DOHH2 (cell line): ENCODE measurements around the gene PGPEP1.
"Not testable (repeated sequence)": the region's sequence is repeated elsewhere in the genome, so short reads cannot be mapped to it uniquely, and the experiment has no call there.

Source experiments
- H3F3A ChIP-seq: fragments of 200-600 bp; sonication (generic), shearing (Covaris generic); 2 replicates; pipeline ENCODE4 v1.6.0; 2016; ENCODE audit warnings: antibody characterized with exemption, mild to moderate bottlenecking; ENCODE audit not compliant: control insufficient read depth, insufficient read depth
- H3K27ac ChIP-seq: fragments of 200-600 bp; sonication (generic); 2 replicates; pipeline ENCODE4 v1.5.1; 2014; ENCODE audit warnings: low read depth, mild to moderate bottlenecking, low read length, moderate library complexity
- H3K27me3 ChIP-seq: fragments of 200-600 bp; sonication (generic); 2 replicates; pipeline ENCODE4 v1.6.1; 2014; ENCODE audit warnings: mild to moderate bottlenecking, low read length, mixed read lengths; ENCODE audit not compliant: control insufficient read depth
- H3K36me3 ChIP-seq: fragments of 200-600 bp; sonication (generic); 2 replicates; pipeline ENCODE4 v1.6.1; 2014; ENCODE audit warnings: mild to moderate bottlenecking, low read length, moderate library complexity, mixed read lengths; ENCODE audit not compliant: control insufficient read depth
- H3K4me1 ChIP-seq: fragments of 200-600 bp; sonication (generic); 2 replicates; pipeline ENCODE4 v1.6.1; 2014; ENCODE audit warnings: mild to moderate bottlenecking, low read length, mixed read lengths; ENCODE audit not compliant: control insufficient read depth
- H3K4me2 ChIP-seq: fragments of 200-600 bp; sonication (generic); 2 replicates; pipeline ENCODE4 v1.6.0; 2014; ENCODE audit warnings: mild to moderate bottlenecking, low read length, moderate library complexity
- H3K4me3 ChIP-seq: fragments of 200-600 bp; sonication (generic); 2 replicates; pipeline ENCODE4 v1.5.1; 2014; ENCODE audit warnings: mild to moderate bottlenecking, low read length, mixed read lengths
- H3K79me2 ChIP-seq: fragments of 200-600 bp; sonication (generic); 2 replicates; pipeline ENCODE4 v1.6.1; 2014; ENCODE audit warnings: mild to moderate bottlenecking, low read length, mixed read lengths; ENCODE audit not compliant: control insufficient read depth
- H3K9me2 ChIP-seq: fragments of 200-600 bp; sonication (generic); replicated peaks from 2 replicates; pipeline ENCODE4 v1.6.1; 2014; ENCODE audit warnings: mild to moderate bottlenecking, low read length, mixed read lengths; ENCODE audit not compliant: control insufficient read depth
- H3K9me3 ChIP-seq: fragments of 200-600 bp; sonication (generic); 2 replicates; pipeline ENCODE4 v1.6.1; 2014; ENCODE audit warnings: antibody characterized with exemption, low read length, mixed read lengths; ENCODE audit not compliant: control insufficient read depth, insufficient read depth
- H4K20me1 ChIP-seq: fragments of 200-600 bp; sonication (generic); 2 replicates; pipeline ENCODE4 v1.6.0; 2014; ENCODE audit warnings: low read depth, mild to moderate bottlenecking, antibody characterized with exemption, low read length, moderate library complexity; ENCODE audit not compliant: control insufficient read depth, insufficient read depth
- EZH2phosphoT487 ChIP-seq: fragments of 200-600 bp; sonication (generic); IDR thresholded peaks from 2 replicates; pipeline ENCODE4 v1.6.1; 2017; ENCODE audit warnings: borderline replicate concordance, mild to moderate bottlenecking, antibody characterized with exemption, low read length, moderate library complexity, mixed read lengths
- TF ChIP-seq, protein P1 (sequence below): fragments of 200-600 bp; sonication (generic); IDR thresholded peaks from one replicate; pipeline ENCODE4 v1.5.1; 2014; ENCODE audit warnings: antibody characterized with exemption, mild to moderate bottlenecking, low read depth, low read length; ENCODE audit not compliant: poor library complexity, severe bottlenecking

Gene PGPEP1

GRCh38 chr19:18346091-18346490 lies 5.7 kb downstream of the PGPEP1 start:
- no peak overlapping the region for H3K27ac ChIP-seq
- H3K9me3 ChIP-seq = no peaks in the 10 kb centered on the region
- H3K9me2 ChIP-seq = no peaks in the 10 kb centered on the region
- H3F3A ChIP-seq = peaks cover 5% of the 10 kb centered on the region
- no peak for TF ChIP-seq EZH2phosphoT487
- TF ChIP-seq, protein P1, sequence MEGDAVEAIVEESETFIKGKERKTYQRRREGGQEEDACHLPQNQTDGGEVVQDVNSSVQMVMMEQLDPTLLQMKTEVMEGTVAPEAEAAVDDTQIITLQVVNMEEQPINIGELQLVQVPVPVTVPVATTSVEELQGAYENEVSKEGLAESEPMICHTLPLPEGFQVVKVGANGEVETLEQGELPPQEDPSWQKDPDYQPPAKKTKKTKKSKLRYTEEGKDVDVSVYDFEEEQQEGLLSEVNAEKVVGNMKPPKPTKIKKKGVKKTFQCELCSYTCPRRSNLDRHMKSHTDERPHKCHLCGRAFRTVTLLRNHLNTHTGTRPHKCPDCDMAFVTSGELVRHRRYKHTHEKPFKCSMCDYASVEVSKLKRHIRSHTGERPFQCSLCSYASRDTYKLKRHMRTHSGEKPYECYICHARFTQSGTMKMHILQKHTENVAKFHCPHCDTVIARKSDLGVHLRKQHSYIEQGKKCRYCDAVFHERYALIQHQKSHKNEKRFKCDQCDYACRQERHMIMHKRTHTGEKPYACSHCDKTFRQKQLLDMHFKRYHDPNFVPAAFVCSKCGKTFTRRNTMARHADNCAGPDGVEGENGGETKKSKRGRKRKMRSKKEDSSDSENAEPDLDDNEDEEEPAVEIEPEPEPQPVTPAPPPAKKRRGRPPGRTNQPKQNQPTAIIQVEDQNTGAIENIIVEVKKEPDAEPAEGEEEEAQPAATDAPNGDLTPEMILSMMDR = no peak
- H3K4me2 ChIP-seq = no peak overlapping the region
- no peaks in the 10 kb centered on the region for H3K79me2 ChIP-seq
- H3K4me3 ChIP-seq = no peak overlapping the region
- peaks cover 8% of the 10 kb centered on the region for H3K4me1 ChIP-seq
- no peaks in the 10 kb centered on the region for H3K36me3 ChIP-seq
- no peaks in the 10 kb centered on the region for H4K20me1 ChIP-seq
- H3K27me3 ChIP-seq = no peaks in the 10 kb centered on the region

DNA sequence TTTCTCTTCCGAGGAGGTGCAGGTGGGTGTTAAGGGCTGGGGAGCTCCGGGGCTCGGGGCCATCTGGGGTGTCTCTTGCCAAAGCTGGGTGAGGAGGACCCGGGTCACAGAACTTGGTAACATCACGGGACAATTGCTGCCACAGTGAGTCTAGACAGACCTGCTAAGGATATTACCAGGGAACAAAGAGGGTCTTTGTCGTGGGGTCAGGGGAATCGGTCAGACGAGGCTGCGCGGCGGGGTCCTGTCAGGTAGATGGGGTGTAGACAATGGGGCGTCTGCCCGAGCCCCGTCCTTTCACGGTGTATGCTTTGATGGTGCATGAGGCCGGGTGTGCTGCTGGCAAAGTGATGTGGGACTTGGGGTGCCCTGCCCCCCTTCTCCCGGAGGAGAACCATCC lies 7.8 kb downstream of the PGPEP1 start:
- Histone ChIP-seq H3K9me3 (no peaks in the 10 kb centered on the region), H3K9me2 (no peaks in the 10 kb centered on the region), H3K79me2 (no peaks in the 10 kb centered on the region), H3K4me2 (no peak overlapping the region), H3K4me1 (no peaks in the 10 kb centered on the region), H3F3A (no peaks in the 10 kb centered on the region), H3K27me3 (no peaks in the 10 kb centered on the region), H3K4me3 (no peak overlapping the region), H3K27ac (no peak overlapping the region), H4K20me1 (no peaks in the 10 kb centered on the region), H3K36me3 (no peaks in the 10 kb centered on the region)
- no peak for TF ChIP-seq EZH2phosphoT487
- TF ChIP-seq, protein P1 = no peak

GRCh38 chr19:18348818-18349339 lies 8.5 kb downstream of the PGPEP1 start:
- not testable (repeated sequence) for H3K36me3 ChIP-seq, H3K4me2 ChIP-seq, H3K9me2 ChIP-seq, H4K20me1 ChIP-seq, H3K79me2 ChIP-seq, H3K27me3 ChIP-seq, H3K9me3 ChIP-seq, H3F3A ChIP-seq, H3K4me1 ChIP-seq, H3K27ac ChIP-seq, H3K4me3 ChIP-seq

DNA sequence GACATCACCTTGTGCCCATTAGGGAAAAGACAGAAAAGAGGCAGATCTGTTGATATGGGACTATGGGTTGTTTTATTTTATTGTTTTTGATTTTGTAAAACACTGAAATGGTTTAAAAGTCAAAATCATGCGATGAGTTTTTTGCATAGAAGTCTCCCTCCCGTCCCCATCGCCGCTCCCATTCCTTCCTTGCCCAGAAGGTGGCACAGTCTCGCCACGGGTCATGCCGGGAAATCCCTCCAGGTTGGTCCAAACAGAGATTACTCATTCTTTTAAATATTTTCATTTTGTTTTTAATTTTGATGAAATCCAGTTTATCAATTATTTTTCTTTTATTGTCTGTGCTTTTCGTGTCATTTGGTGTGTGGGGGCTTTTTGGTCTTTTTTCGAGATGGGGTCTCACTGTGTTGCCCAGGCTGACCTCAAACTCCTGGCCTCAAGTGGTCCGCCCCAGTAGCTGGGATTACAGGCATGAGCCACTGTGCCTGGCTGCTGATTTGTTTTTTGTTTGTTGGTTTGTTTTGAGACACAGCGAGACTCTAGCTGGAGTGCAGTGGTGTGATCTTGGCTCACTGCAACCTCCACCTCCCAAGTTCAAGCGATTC lies 9.2 kb downstream of the PGPEP1 start:
- H4K20me1 ChIP-seq = no peaks in the 10 kb centered on the region
- no peaks in the 10 kb centered on the region for H3K4me1 ChIP-seq
- H3K9me3 ChIP-seq = no peaks in the 10 kb centered on the region
- H3K79me2 ChIP-seq = no peaks in the 10 kb centered on the region
- H3K9me2 ChIP-seq = no peaks in the 10 kb centered on the region
- H3K27ac ChIP-seq = no peak overlapping the region
- no peaks in the 10 kb centered on the region for H3F3A ChIP-seq
- no peaks in the 10 kb centered on the region for H3K27me3 ChIP-seq
- no peak for TF ChIP-seq EZH2phosphoT487
- TF ChIP-seq, protein P1 = peak; percentile 51
- H3K36me3 ChIP-seq = no peaks in the 10 kb centered on the region
- no peak overlapping the region for H3K4me2 ChIP-seq
- H3K4me3 ChIP-seq = no peak overlapping the region
